CD4-positive, alpha-beta T cell treated with Interleukin-6 at 100 ng/mL for 8 hours (primary cell): ENCODE measurements around the gene ANXA1.

Experiments used
- DNase-seq: peaks from one replicate; pipeline ENCODE4 v3.0.0-alpha.2; 2020; ENCODE audit warnings: mixed read lengths, low spot score

ANXA1 gene

GRCh38 chr9:73138516-73138915 is 13.1 kb upstream of the ANXA1 start:
- no peak for DNase-seq

DNA sequence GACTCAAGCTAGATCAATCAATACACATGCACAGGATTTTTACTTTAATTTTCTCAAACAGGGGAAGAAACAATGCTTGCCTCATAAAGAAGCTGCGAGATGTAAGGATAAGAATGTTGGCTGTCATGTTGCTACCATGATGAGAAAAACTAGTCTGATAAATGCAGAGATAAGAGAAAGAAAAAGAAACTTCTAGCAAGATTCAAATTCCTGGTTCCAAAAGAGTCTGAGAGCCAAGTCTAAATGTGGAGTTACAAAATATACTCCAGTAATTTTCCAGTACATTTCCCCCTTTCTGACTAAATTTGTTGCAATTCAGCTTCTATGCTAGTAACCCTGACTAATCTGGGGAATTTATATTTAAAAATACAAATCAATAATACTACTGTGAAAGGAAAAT is 10.4 kb upstream of the ANXA1 start:
- DNase-seq: no peak

GRCh38 chr9:73143711-73144328 is 7.8 kb upstream of the ANXA1 start:
- DNase-seq: no peak

DNA sequence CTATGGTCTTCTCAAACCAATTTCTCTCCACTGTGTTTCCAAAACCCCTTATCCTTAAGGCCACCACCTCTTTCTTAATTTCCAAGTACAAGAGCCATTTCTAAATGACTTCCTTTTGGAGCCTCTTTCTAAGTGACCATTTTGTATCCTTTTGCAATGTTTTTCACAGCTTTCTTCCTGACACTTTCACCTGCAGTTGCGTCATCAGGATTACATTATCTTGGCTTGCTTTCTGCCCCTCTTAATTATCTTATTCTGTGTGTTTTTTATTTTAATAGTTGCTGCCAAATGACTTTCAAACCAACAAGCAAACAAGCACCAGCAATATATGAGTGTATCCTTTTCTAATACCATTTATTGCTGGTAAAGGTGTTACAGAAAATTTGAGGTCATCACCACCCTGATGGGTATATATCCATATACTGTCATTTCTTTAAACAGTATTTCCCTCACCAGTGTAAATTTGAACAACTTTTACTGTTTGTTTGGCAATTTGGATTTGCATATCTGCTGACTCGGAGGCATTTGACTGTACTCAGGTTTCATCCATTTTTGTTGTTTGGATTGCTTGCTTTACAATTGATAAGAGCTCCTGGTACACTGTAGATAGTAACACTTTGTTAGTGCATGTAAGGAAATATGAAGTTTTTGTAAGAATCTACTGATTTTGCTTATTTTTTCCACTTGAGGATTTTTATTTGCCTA is 5.4 kb upstream of the ANXA1 start:
- no peak for DNase-seq

- no peak for DNase-seq
Measured at GRCh38 chr9:73148447-73148937, 3.2 kb upstream of the ANXA1 start.

DNA sequence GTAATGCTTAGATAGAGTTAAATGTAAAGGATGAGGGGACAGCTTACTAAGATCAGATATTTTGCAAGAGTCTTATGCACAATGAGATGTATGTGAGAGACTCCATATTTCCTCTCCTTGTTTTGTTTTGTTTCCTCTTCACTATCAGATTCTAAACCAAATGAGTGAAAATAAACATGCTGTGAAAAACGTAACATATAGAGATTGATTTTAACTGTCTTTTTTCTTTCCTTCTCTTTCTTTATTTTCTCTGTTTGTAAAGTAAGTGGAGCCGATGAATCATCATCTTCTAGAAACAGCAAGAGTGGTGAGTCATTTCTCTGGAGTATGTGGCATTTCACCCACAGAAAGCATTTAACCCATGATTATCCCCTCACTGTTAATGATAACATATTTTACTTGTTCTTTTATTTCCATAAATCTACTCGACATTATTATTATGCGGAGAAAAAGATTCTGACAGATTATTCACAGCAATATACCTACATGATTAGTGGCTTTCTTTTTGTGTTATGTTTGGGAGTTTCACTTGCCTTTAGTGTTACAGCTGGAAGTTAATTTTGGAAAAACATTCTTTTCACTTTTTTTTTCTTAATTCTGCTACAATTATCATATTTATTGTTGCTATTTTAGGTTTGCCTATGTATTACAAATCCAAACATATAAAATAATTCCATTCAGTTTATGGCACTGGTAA is 2.1 kb upstream of the ANXA1 start:
- DNase-seq: peak; percentile 61

DNA sequence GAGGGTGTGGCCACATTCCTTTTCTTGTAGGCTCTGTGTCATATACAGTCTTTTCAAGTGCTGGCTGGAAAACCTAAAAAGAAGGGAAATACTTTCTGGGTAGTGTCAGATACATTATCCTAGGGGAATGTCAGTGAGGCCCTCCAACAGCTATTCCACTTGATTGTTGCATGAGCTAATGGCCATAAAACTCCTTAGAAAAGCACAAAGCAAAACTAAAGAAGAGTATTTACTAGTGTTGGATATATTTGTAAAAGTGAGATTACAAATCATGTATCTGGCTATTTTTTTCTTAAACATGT is 829 bp downstream of the ANXA1 start:
- DNase-seq: no peak

DNA sequence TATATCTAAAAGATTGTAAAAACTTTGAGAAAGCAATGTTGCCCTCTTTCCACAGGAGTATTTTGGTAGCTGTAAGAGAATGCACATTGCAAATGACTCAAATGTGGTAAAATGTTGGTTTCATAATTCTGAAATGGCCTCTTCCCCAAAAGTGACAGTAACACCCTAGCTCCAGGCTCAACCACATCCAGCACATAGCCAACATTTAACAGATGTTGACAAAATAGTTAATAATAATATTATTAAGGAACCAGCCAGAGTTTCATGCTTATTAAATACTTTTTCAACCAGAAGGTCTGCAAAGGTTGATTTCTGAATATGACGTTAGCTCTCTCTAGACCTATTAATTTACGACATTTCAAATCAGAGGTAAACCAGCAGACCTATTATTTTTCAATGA is 1.3 kb downstream of the ANXA1 start:
- DNase-seq: peak; percentile 39

- no peak for DNase-seq
Measured at GRCh38 chr9:73153793-73154227, 2.1 kb downstream of the ANXA1 start.

- DNase-seq: no peak
Measured at GRCh38 chr9:73154271-73154670, 2.6 kb downstream of the ANXA1 start.

- peak; percentile 46 for DNase-seq
Measured at GRCh38 chr9:73154722-73155121, 3.1 kb downstream of the ANXA1 start.

- DNase-seq: peak; percentile 23
Measured at GRCh38 chr9:73155377-73155776, 3.7 kb downstream of the ANXA1 start.

DNA sequence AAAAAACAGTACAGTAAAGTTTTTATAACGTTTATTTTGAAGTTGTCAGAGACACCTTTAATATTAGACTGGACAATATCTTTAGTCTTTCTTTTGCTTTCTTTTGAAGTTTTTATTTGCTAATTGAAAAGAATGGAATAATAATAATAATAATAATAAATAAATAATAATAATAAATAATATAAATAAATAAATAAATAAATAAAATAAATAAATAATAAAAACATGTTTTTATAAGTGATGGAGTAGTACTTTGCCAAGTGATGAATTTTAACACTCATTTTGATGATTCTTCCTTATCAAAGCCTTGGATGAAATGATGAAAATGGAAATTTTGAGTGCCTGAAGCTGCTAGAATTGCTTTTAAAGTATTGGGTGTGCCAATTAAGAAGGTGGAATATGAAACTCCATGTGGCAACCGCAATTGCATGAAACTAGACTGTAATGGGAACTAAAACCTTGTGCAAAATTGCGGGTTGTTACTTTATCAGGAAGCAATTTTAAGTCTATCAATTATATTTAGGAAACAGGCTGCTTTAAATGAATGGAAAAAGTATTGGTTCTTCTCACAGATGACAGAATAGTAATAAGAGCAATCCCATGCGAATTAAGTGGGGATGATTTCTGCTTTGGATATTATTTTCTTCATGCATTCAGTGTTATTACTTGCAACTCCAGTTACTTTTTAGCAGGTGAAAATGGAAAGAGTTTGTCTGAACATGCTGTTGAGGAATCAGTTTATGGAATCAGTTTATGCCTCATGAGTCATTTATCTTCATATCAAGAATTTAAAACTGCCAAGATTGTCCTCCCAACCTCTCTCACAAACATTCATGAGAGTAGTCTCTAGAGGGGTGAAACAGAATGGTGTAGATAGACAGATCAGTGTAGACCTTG is 4.6 kb downstream of the ANXA1 start:
- no peak for DNase-seq

- no peak for DNase-seq
Measured at GRCh38 chr9:73156865-73157187, 5.2 kb downstream of the ANXA1 start.

DNA sequence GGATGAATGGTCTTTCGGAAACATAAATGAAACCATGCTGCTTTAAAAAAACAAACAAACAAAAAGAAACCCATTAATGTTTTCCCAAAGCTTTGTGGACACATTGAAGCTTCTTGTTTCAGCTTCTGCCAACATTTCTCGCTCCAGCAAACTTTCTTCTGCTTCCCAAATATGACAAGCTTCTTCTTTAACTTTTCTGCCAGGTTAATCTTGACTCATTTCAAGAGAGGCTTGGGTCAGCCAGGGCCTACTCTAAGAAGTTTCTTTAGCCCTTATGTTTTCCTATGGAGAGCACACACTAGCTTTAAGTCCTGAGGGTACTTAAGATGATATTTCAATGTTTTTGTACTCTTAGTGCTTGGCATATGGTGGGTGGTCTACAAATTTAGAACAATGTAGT is 6.1 kb downstream of the ANXA1 start:
- no peak for DNase-seq

DNA sequence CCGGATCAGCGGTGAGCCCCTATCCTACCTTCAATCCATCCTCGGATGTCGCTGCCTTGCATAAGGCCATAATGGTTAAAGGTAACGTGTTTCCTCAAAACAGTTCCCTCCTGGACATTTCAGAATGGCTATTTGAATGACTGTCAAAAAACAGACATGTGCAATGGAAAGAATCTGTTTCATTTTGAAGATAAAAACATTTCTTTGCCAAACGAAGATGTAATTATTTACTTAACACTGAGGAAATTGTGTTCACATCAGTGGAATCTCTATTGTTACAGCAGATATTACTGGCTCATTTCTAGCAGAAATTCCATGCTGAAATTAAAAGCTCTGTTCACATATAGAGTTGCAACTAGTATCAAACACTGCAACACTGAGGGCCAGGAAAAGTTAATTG is 7.1 kb downstream of the ANXA1 start:
- no peak for DNase-seq

DNA sequence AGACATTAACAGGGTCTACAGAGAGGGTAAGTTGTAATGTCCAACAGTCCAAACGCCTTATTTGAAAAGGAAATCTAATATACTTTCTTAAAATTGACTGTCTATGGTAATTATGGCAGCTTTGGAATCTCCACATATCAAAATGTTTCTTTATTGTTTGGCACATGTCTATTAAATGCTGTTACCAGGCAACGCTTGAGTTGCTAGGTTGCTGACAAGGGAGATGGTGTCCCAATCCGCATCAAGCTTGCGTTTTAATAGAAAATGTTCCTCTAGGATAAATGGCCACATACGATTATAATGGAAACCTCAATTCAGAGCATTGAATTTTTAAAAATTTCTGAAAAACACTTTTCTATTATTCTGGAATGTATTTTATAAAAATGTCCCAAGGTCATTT is 9.2 kb downstream of the ANXA1 start:
- DNase-seq: no peak

DNA sequence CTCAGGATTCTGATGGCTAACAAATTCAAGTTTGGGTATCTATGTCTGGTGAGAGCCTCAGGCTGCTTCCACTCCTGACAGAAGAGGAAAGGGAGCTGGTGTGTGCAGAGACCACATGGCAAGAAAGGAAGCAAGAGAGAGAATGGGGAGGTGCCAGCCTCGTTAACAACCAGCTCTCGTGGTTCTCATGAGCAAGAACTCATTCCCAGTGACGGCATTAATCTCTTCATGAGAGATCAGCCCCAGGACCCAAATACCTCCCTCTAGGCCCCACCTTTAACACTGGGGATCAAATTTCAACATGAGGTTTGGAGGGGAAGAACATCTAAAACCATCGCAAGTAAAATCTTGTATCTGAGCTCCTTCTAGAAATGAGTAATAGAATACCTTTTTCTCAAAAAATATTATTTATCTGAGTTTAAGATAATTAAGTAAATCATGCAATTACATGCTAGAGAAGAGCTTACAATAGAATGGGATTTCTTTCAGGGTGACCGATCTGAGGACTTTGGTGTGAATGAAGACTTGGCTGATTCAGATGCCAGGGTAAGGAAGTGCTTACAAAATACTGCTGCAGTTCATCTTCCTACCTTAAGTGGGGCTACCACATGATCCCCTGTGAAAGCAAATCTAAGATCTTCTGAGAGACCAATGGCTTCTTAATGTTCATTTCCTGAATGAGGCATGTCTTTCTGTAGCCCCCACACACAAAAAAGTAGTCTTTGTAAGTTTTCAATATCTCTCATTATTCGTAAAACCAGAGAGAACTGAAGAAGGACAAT is 11.5 kb downstream of the ANXA1 start:
- DNase-seq: no peak

DNA sequence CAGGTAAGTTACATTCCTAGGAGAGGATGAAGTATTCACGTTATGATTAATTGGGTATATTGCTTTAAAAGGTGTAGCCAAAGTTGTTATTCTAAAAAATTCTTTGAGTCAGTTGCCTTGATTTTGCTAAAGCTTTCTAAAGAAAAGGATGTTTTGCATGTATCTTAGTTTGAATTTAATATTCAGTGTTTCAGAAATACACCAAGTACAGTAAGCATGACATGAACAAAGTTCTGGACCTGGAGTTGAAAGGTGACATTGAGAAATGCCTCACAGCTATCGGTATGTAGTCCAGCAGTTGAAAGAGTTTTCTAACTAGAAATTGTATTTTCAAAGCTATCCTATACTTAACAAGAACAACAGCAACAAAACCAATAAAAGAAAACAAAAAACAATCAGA is 14.2 kb downstream of the ANXA1 start:
- DNase-seq: no peak

DNA sequence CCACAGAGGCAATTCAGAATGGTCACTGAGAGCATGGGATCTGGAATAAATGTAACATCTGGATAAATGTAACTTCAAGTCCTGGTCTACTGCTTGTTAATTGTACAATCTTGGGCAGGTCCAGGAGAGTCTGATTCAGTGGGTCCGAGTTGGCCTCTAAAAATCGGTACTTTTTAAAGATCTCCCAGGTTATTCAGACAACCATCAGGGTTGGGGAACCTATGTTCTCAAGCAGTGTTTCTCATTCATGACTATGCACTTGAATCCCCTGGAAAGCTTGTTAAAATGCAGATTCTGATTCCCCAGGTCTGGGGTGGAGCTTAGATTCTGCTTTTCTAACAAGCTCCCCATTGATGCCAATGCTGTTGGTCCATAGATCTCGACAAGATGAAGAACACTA is 14.8 kb downstream of the ANXA1 start:
- DNase-seq: no peak

GRCh38 chr9:73167614-73168013 is 15.9 kb downstream of the ANXA1 start:
- DNase-seq: no peak
